SK-N-SH treated with all-trans-retinoic acid at 6 μM for 48 hours (cell line): ENCODE measurements around the gene CFAP58.

Experiments used
- ATAC-seq: fragments of 200-7000 bp; cut with Tn5 transposase; 3 replicates; pipeline ENCODE4 v1.9.1; 2020; ENCODE audit warnings: mild to moderate bottlenecking, moderate library complexity
- ARNTL ChIP-seq: fragments of 450-650 bp; formaldehyde crosslinking; IDR thresholded peaks from 2 replicates; pipeline ENCODE4 v1.5.0; 2020; ENCODE audit warnings: low read depth, mild to moderate bottlenecking, moderate library complexity, borderline replicate concordance
- BACH2 ChIP-seq: fragments of 250-450 bp; sonication (Bioruptor Pico); IDR thresholded peaks from 2 replicates; pipeline ENCODE4 v1.9.0; 2021; ENCODE audit warnings: mild to moderate bottlenecking, borderline replicate concordance
- CSDC2 ChIP-seq: fragments of 250-450 bp; sonication (Bioruptor Pico); IDR thresholded peaks from 2 replicates; pipeline ENCODE4 v1.5.0; 2020; ENCODE audit warnings: mild to moderate bottlenecking, moderate library complexity
- ESRRG ChIP-seq: fragments of 250-450 bp; sonication (Bioruptor Pico); IDR thresholded peaks from 2 replicates; pipeline ENCODE4 v1.6.1; 2021; ENCODE audit warnings: mild to moderate bottlenecking
- ISL1 ChIP-seq: fragments of 250-450 bp; sonication (Bioruptor Pico); IDR thresholded peaks from 2 replicates; pipeline ENCODE4 v2.1.2; 2022; ENCODE audit warnings: mild to moderate bottlenecking, moderate library complexity
- OSR1 ChIP-seq: fragments of 250-450 bp; sonication (Bioruptor Pico); IDR thresholded peaks from 2 replicates; pipeline ENCODE4 v1.8.0; 2022; ENCODE audit warnings: moderate library complexity, mild to moderate bottlenecking, inconsistent platforms
- PPARA ChIP-seq: fragments of 250-450 bp; sonication (Bioruptor Pico); IDR thresholded peaks from 2 replicates; pipeline ENCODE4 v1.5.0; 2020; ENCODE audit warnings: mild to moderate bottlenecking, borderline replicate concordance
- RARB ChIP-seq: fragments of 250-450 bp; sonication (Bioruptor Pico); IDR thresholded peaks from 2 replicates; pipeline ENCODE4 v1.8.0; 2021; ENCODE audit warnings: mild to moderate bottlenecking, moderate library complexity
- TCF4 ChIP-seq: fragments of 250-450 bp; sonication (Bioruptor Pico); IDR thresholded peaks from 2 replicates; pipeline ENCODE4 v1.8.0; 2021; ENCODE audit warnings: mild to moderate bottlenecking, moderate library complexity, borderline replicate concordance
- TOX ChIP-seq: fragments of 250-450 bp; sonication (Bioruptor Pico); IDR thresholded peaks from 2 replicates; pipeline ENCODE4 v1.8.0; 2021; ENCODE audit warnings: mild to moderate bottlenecking, moderate library complexity, borderline replicate concordance
- ZC3H10 ChIP-seq: fragments of 250-450 bp; sonication (Bioruptor Pico); IDR thresholded peaks from 2 replicates; pipeline ENCODE4 v1.5.1; 2021; ENCODE audit warnings: mild to moderate bottlenecking, moderate library complexity
- ZFP3 ChIP-seq: fragments of 250-450 bp; sonication (Bioruptor Pico); IDR thresholded peaks from 2 replicates; pipeline ENCODE4 v1.5.0; 2020; ENCODE audit warnings: mild to moderate bottlenecking, moderate library complexity
- ZFP30 ChIP-seq: fragments of 450-650 bp; formaldehyde crosslinking; IDR thresholded peaks from 2 replicates; pipeline ENCODE4 v1.5.0; 2022; ENCODE audit warnings: mild to moderate bottlenecking, moderate library complexity
- ZNF565 ChIP-seq: fragments of 450-650 bp; formaldehyde crosslinking; conservative IDR thresholded peaks from 2 replicates; pipeline ENCODE4 v1.5.0; 2020; ENCODE audit warnings: low read depth, mild to moderate bottlenecking, moderate library complexity
- ZNF70 ChIP-seq: fragments of 450-650 bp; formaldehyde crosslinking; IDR thresholded peaks from 2 replicates; pipeline ENCODE4 v1.5.0; 2020; ENCODE audit warnings: mild to moderate bottlenecking, moderate library complexity
- ZNF8 ChIP-seq: fragments of 450-650 bp; formaldehyde crosslinking; IDR thresholded peaks from 2 replicates; pipeline ENCODE4 v1.5.0; 2020; ENCODE audit warnings: mild to moderate bottlenecking, moderate library complexity
- TF ChIP-seq, protein P1 (sequence below): fragments of 250-450 bp; sonication (Bioruptor Pico); IDR thresholded peaks from 2 replicates; pipeline ENCODE4 v1.5.1; 2020; ENCODE audit warnings: low read depth, mild to moderate bottlenecking, moderate library complexity
- TF ChIP-seq, protein P2 (sequence below): fragments of 250-450 bp; sonication (Bioruptor Pico); IDR thresholded peaks from 2 replicates; pipeline ENCODE4 v1.5.1; 2021; ENCODE audit warnings: mild to moderate bottlenecking, moderate library complexity
- TF ChIP-seq, protein P3 (sequence below): fragments of 250-450 bp; sonication (Bioruptor Pico); IDR thresholded peaks from 2 replicates; pipeline ENCODE4 v1.5.0; 2020; ENCODE audit warnings: mild to moderate bottlenecking, moderate library complexity
- TF ChIP-seq, protein P4 (sequence below): fragments of 250-450 bp; sonication (Bioruptor Pico); IDR thresholded peaks from 2 replicates; pipeline ENCODE4 v1.8.0; 2021; ENCODE audit warnings: low read depth, mild to moderate bottlenecking, moderate library complexity, borderline replicate concordance
- TF ChIP-seq, protein P5 (sequence below): fragments of 250-450 bp; sonication (Bioruptor Pico); IDR thresholded peaks from 2 replicates; pipeline ENCODE4 v1.8.0; 2020; ENCODE audit warnings: mild to moderate bottlenecking, moderate library complexity, borderline replicate concordance

The CFAP58 gene

DNA sequence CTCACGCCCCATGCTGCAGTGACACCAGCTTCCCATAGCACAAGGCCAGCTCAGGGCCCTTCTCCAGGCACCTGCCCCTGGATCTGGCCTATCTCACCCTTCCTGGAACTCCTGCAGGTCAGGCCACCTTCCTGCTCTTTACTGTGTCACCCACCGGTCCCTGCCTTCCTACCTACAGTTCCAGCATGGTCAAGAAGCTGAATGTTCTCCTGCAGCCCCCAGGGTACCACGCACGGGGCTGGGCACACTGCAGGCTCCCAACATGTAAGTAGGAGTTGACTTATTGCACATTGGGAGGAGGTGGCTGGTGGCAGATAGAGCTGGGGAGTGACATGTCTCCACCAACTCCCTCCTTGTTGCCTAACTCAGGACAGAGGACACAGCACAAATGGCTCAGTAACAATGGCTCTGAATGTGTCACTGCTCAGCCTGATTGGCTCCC, 29.9 kb upstream of the CFAP58 start:
- TF ChIP-seq OSR1 (CRISPR knock-in tag) (no peak), ZNF70 (no peak)
- no peak for ATAC-seq

DNA sequence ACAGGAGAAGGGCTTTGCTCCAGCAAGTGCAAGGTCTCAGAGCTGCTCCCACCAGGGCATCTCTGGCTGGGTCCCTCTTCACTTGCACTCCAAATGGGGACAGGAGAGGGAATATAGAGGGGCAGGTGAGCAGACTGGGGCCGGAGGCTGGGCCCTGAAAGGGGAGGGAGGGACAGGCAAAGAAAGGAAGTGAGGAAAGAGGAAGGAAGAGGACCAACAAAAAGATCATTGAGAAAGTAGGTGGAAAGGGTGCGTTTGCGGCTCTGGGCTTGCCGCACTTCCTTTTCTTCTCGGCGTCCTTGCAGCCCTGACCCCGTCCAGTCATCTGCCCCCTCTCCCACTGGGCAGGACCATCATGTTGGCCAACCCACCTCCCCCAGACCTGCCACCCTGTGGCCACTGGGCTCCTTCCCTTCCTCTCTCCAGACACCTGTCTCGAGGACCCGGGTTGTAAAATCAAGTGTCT, 29.4 kb upstream of the CFAP58 start:
- no peak for ATAC-seq
- no peak for TF ChIP-seq BACH2 (CRISPR knock-in tag)
- TF ChIP-seq ARNTL = no peak
- TF ChIP-seq ESRRG (CRISPR knock-in tag) = no peak
- TF ChIP-seq, protein P1, sequence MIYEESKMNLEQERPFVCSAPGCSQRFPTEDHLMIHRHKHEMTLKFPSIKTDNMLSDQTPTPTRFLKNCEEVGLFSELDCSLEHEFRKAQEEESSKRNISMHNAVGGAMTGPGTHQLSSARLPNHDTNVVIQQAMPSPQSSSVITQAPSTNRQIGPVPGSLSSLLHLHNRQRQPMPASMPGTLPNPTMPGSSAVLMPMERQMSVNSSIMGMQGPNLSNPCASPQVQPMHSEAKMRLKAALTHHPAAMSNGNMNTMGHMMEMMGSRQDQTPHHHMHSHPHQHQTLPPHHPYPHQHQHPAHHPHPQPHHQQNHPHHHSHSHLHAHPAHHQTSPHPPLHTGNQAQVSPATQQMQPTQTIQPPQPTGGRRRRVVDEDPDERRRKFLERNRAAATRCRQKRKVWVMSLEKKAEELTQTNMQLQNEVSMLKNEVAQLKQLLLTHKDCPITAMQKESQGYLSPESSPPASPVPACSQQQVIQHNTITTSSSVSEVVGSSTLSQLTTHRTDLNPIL (CRISPR knock-in tag) = no peak
- no peak for TF ChIP-seq PPARA
- no peak for TF ChIP-seq ZNF70
- TF ChIP-seq TCF4 (CRISPR knock-in tag) = no peak
- no peak for TF ChIP-seq ZC3H10 (CRISPR knock-in tag)
- TF ChIP-seq, protein P2, sequence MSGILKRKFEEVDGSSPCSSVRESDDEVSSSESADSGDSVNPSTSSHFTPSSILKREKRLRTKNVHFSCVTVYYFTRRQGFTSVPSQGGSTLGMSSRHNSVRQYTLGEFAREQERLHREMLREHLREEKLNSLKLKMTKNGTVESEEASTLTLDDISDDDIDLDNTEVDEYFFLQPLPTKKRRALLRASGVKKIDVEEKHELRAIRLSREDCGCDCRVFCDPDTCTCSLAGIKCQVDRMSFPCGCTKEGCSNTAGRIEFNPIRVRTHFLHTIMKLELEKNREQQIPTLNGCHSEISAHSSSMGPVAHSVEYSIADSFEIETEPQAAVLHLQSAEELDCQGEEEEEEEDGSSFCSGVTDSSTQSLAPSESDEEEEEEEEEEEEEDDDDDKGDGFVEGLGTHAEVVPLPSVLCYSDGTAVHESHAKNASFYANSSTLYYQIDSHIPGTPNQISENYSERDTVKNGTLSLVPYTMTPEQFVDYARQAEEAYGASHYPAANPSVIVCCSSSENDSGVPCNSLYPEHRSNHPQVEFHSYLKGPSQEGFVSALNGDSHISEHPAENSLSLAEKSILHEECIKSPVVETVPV = no peak
- no peak for TF ChIP-seq CSDC2 (CRISPR knock-in tag)
- TF ChIP-seq OSR1 (CRISPR knock-in tag) = no peak

DNA sequence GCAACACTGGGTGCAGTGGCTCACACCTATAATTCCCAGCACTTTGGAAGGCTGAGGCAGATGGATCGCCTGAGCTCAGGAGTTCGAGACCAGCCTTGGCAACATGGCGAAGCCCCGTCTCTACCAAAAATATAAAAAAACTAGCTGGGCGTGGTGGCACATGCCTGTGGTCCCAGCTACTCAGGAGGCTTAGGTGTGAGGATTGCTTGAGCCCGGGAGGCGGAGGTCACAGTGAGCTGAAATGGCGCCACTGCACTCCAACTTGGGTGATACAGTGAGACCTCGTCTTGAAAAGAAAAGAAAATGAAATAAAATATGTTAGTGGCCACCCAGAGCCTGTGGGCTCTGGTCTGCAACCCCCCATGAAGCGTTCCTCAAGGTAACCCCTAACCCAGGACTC, 28.7 kb upstream of the CFAP58 start:
- no peak for ATAC-seq
- TF ChIP-seq, protein P1 (CRISPR knock-in tag) = no peak
- no peak for TF ChIP-seq CSDC2 (CRISPR knock-in tag)
- TF ChIP-seq, protein P3, sequence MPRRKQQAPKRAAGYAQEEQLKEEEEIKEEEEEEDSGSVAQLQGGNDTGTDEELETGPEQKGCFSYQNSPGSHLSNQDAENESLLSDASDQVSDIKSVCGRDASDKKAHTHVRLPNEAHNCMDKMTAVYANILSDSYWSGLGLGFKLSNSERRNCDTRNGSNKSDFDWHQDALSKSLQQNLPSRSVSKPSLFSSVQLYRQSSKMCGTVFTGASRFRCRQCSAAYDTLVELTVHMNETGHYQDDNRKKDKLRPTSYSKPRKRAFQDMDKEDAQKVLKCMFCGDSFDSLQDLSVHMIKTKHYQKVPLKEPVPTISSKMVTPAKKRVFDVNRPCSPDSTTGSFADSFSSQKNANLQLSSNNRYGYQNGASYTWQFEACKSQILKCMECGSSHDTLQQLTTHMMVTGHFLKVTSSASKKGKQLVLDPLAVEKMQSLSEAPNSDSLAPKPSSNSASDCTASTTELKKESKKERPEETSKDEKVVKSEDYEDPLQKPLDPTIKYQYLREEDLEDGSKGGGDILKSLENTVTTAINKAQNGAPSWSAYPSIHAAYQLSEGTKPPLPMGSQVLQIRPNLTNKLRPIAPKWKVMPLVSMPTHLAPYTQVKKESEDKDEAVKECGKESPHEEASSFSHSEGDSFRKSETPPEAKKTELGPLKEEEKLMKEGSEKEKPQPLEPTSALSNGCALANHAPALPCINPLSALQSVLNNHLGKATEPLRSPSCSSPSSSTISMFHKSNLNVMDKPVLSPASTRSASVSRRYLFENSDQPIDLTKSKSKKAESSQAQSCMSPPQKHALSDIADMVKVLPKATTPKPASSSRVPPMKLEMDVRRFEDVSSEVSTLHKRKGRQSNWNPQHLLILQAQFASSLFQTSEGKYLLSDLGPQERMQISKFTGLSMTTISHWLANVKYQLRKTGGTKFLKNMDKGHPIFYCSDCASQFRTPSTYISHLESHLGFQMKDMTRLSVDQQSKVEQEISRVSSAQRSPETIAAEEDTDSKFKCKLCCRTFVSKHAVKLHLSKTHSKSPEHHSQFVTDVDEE (CRISPR knock-in tag) = no peak
- TF ChIP-seq ESRRG (CRISPR knock-in tag) = no peak
- no peak for TF ChIP-seq ZNF565
- TF ChIP-seq, protein P4, sequence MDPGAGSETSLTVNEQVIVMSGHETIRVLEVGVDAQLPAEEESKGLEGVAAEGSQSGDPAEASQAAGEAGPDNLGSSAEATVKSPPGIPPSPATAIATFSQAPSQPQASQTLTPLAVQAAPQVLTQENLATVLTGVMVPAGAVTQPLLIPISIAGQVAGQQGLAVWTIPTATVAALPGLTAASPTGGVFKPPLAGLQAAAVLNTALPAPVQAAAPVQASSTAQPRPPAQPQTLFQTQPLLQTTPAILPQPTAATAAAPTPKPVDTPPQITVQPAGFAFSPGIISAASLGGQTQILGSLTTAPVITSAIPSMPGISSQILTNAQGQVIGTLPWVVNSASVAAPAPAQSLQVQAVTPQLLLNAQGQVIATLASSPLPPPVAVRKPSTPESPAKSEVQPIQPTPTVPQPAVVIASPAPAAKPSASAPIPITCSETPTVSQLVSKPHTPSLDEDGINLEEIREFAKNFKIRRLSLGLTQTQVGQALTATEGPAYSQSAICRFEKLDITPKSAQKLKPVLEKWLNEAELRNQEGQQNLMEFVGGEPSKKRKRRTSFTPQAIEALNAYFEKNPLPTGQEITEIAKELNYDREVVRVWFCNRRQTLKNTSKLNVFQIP (CRISPR knock-in tag) = no peak
- TF ChIP-seq, protein P2 = no peak
- no peak for TF ChIP-seq ZFP3
- no peak for TF ChIP-seq RARB (CRISPR knock-in tag)
- no peak for TF ChIP-seq TCF4 (CRISPR knock-in tag)
- TF ChIP-seq, protein P5, sequence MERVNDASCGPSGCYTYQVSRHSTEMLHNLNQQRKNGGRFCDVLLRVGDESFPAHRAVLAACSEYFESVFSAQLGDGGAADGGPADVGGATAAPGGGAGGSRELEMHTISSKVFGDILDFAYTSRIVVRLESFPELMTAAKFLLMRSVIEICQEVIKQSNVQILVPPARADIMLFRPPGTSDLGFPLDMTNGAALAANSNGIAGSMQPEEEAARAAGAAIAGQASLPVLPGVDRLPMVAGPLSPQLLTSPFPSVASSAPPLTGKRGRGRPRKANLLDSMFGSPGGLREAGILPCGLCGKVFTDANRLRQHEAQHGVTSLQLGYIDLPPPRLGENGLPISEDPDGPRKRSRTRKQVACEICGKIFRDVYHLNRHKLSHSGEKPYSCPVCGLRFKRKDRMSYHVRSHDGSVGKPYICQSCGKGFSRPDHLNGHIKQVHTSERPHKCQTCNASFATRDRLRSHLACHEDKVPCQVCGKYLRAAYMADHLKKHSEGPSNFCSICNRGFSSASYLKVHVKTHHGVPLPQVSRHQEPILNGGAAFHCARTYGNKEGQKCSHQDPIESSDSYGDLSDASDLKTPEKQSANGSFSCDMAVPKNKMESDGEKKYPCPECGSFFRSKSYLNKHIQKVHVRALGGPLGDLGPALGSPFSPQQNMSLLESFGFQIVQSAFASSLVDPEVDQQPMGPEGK (CRISPR knock-in tag) = no peak
- no peak for TF ChIP-seq ZFP30 (CRISPR knock-in tag)
- no peak for TF ChIP-seq OSR1 (CRISPR knock-in tag)
- TF ChIP-seq TOX (CRISPR knock-in tag) = no peak
- no peak for TF ChIP-seq ZNF8 (CRISPR knock-in tag)
- TF ChIP-seq BACH2 (CRISPR knock-in tag) = no peak
- no peak for TF ChIP-seq ZNF70
- no peak for TF ChIP-seq ISL1 (CRISPR knock-in tag)
- TF ChIP-seq PPARA = no peak
- TF ChIP-seq ARNTL = no peak
